Stimulated activated CD8-positive, alpha-beta memory T cell treated with anti-CD3 and anti-CD28 coated beads, Interleukin-12 subunit alpha, Interleukin-12 subunit beta, amount 100 ng/mL, for 1 hour (primary cell): ENCODE measurements around the gene TCF12.
"Not testable (repeated sequence)": the region's sequence is repeated elsewhere in the genome, so short reads cannot be mapped to it uniquely, and the experiment has no call there.

Experiments used
- DNase-seq: peaks from one replicate; pipeline ENCODE4 v3.0.0-alpha.2; 2020; ENCODE audit warnings: low read depth

TCF12 gene

DNA sequence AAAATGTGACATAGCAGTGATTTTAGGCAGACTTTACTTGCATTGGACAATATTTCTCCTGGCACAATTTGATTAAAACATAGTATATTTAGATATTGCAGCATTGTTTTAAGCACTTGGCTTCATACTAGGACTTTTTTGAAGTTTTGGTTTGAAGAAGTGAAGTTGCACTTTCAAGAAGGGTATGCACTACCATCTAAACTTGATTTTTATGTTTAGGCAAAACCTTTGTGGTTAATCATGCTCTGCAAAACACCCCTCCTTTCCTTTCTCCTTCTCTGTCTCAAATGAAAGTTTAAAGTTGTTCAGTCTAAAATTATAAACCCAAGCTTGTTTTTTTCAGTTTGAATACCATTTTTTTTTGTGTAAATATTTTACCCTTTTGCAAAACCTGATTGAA lies 173.8 kb downstream of the TCF12 start:
- no peak for DNase-seq

- no peak for DNase-seq
Observed at GRCh38 chr15:57094321-57095257, 176.1 kb downstream of the TCF12 start.

- DNase-seq: no peak
Observed at GRCh38 chr15:57095896-57096295, 177.5 kb downstream of the TCF12 start.

GRCh38 chr15:57097246-57097645 lies 178.8 kb downstream of the TCF12 start:
- no peak for DNase-seq

- not testable (repeated sequence) for DNase-seq
Observed at GRCh38 chr15:57097919-57098543, 179.6 kb downstream of the TCF12 start.

- no peak for DNase-seq
Observed at GRCh38 chr15:57098896-57099295, 180.5 kb downstream of the TCF12 start.

DNA sequence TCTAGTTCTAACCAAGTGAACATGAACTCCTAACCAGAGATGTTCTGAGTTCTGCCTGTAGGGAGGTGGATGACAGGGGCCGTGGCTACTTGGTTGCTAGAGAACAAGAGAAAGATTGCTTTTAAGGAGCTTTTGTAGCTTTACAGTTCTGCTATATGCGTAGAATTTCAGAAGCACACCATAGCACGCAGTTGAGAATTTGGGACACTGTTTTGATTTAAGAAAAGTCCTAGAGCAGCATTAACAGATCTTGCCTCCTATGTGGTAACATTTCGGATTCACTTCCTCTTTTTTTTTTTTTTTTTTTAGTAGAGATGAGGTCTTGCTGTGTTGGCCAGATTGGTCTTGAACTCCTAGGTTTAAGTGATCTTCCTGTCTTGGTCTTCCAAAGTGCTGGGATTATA lies 181.7 kb downstream of the TCF12 start:
- DNase-seq: no peak

DNA sequence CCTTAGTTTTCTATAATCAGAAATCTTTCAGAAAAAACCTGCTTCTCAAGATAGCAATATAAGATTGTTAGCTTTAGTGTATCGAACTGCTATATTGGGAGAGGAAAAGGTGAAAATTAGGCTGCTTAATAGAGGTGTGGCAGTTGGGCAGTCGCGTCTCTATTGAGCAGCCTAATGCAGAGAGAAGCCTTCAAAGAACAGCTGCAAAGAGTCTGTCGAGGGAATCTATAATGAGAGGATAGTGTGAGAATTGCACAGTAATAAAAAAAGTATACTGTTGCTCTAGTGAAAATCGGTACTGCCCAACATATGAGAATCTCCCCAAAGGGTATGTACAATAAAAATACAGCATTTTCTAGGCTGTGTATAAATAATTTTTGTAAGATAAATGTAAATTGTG lies 184.4 kb downstream of the TCF12 start:
- DNase-seq: no peak

DNA sequence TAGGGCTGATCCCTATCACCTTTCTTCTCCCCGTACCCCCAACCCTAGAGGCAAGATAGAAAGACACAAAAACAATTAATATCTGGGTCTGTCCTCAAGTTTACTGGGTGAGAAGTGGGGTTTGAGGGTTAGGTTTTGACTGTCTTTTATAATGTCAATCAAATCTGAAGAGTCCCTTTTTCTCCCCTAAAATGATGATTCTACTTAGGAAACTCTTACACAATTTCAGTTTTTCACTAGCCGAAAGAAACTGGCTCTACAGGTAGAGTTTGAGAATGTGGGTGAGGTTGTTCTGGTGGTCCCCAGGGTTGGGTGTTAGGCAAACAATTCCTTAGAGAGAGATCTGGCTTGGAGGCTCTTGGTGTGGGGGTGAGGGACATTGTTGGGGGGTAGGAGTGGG lies 189.9 kb downstream of the TCF12 start:
- DNase-seq: no peak

GRCh38 chr15:57109005-57109404 lies 190.6 kb downstream of the TCF12 start:
- DNase-seq: no peak

DNA sequence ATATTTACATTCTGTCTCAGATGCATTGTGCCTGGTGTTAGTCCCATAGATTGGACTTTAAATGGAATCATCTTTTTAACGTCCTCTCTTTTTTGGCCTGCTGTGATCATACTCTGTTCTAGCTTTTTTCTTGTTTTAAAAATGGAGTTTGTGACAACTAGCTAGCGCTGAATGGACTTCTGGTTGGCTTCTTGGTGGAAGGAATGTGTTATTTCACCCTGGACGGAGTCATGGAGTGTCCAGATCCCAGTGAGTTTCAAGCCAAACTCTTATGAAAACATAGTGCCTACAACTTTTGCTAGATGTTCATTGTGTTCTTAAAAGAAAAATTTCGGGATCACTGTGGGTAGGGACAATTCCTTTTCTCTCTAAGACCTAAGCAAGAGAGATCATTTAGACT lies 192.6 kb downstream of the TCF12 start:
- no peak for DNase-seq

DNA sequence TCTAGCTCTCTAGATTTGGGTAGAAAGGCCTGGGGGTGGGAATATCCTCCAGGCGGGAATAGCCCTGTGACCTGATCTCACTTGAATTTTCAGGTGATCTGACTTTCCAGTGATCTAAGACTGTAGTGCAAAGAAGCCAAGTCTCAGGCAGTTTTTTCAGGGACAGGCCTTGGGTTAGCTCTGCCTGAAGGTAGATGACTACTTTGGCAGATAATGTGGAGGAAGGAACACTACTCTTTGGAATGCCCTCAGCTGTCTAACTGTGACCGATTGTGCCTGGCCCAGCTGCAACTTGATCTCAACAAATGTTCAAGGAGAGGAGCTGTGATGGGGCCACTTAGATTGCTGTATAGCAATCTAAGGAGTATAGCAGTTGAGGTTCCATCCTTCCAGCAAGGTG lies 193.7 kb downstream of the TCF12 start:
- DNase-seq: no peak

DNA sequence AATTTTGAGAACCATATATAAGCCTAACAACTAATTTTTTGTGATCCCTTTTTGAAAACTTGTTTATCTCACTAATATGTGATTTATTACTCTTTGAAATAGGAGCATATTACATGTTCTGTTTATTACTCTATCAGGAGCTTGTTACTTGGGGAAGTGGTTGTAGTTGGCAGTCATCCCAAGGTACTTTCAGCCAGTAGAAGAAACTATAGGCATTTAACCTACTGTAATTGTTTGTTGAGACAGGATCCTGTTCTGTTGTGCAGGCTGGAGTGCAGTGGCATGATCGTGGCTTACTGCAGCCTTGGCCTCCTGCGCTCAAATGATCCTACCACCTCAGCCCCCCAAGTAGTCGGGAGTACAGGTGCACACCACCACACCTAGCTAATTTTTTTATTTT lies 195.6 kb downstream of the TCF12 start:
- DNase-seq: no peak

DNA sequence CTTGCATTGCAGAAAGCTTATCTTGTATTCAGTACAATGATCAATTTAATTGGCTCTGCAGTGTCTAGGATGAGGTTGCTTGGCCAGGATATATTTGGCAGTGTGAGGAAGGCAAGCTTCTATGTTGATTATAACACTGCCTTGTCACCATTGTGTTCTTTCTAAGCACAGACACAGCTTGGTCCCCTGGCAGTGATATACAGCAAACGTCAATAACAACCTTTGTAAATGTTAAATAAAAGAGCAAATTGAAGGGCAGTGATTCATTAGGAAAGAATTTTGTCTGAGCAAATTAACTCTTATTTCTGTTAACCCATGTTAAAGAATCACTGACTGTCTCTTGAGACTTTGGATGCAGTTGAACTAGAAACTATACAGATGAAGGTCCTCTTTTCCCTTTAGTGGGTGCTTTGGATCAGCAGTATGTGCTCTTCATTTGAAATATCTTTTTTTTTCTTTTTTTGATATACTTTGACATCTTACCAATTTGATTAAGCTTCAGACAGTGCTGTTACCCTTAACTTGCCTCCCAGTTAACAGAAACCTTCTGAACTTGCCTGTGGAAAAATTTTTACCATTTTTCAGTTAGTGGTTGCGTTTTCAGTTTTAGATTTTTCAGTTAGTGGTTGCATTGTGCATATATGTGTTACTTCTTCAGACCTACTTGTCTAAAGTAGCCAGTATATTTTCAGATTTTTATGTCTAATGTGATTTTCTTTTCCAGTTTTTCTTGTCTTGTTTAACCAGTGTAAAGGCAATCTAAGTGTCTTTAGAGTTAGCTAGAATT lies 199.8 kb downstream of the TCF12 start:
- no peak for DNase-seq

DNA sequence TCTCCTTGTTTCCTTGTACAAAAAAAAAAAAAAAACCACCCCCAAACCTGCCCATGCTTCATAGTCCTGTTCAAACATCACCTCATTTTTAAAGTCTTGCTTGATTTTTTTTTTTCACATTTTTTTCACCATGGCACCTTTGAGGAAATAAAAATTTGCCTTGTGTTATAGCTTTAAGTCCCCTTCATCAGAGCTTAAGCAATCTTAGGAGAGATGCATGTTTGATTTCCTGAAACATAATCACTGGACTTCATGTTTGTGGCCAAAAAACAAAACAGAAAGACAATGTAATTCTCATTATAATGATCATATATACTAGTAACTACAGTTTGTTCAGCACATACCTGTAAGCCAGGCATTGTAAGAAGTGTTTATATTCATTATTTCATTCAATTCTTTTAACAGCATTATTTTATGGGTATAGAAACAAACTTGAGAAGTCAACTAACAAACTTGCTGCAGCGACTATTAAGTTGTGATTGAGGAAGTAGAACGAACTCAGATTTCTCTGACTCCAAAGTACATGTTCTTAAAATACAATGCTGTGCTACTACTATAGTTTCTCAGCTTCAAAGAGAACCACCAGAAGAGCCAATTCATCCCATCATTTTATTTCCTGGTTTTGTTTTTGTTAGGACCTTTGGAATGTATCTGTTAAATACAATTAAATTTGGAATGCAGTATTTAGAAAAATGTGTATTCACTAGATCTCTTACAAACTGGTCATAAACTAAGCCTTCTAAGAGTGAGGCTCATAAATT lies 203.8 kb downstream of the TCF12 start:
- DNase-seq: no peak

DNA sequence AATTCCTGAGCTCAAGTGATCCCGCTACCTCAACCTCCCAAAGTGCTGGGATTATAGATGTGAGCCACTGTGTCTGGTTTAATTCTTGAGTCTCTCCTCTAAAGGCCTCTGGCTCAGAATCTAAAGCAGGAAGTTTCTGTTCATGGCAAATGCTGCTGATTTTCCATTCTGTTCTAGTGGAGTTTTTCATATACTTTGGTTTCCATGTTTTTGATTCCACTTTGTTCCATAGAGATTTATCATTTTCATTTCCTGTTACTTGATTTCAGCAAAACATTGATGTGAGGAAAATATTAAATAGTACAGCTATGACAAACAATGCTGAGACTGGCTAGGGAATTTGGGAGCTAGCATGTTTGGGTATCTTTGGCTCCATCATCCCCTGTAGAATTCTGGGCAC lies 205.6 kb downstream of the TCF12 start:
- no peak for DNase-seq

DNA sequence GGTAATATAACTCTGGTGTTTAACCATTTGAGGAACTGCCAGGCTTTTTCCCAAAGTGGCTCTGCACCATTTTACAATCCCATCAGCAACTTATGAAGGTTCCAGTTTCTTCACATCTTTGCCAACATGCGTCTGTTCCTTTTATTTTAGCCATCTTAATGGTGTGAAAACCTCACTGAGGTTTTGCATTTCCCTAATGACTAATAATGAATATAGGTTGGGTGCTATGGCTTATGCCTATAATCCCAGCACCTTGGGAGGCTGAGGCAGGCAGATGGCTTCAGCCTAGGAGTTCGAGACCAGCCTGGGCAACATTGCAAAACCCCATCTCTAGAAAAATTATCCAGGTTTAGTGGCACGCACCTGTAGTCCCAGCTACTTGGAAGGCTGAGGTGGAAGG lies 210.6 kb downstream of the TCF12 start:
- no peak for DNase-seq

DNA sequence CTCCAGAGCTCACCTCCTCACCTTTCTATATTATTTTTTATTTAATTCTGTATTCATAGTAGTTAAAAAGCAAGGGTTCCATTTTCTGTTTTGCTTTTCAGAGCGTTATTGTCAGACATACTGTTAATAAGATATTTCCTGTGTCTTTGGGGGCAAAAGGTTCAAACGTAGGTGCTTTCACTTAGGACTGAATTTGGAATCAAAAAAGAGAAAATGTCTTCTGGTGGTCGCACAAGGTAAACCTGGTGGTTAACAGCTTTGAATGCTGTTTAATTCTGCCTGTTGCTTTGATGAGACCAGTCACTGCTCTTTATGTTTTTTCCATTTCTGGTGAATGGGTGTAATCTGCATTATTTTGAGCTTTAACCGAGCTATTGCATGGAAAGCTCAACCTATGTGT lies 212.5 kb downstream of the TCF12 start:
- DNase-seq: no peak

GRCh38 chr15:57133127-57133968 lies 214.9 kb downstream of the TCF12 start:
- DNase-seq: no peak

DNA sequence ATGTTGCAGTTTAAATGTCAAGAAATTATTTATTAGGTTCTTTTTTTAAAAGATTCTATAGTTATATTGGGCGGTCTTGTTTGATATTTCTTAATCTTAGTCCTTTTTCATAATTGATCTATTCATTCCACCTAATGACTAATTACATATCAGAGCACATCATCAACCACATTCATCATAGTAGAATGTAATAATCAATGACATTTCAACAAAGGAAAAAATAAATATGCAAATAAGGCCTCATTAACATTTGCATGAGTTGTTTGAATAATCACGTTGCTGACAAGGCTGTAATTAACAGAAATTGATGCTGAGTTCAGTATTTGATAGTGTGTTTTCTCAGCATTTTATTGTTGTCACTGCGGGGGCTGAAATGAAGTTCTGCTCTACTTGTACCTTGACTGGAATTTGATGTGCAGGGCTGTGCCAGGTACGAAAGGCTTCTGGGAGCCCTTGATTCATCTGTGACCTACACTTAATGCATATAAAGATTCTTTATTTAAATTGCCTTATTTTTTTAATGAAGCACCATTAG lies 215.7 kb downstream of the TCF12 start:
- DNase-seq: no peak

DNA sequence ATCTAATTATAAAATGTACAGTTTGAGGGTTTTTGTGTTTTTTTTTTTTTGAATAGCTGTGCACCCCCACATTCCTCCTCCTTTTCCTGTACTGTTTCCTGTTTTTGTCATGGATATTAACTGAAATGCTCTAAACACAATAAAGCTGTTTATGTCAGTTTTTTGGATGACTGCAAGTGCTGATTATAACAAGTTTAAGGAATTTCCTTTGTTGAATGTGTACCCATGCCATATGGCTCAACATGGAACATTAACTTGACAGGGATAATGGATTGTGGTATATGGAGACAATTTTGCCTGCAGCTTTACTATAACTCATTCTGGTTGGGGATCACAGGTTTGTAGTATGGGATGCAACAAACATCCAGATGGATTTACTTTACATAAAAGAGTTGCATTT lies 216.4 kb downstream of the TCF12 start:
- DNase-seq: no peak
